GM20000 (cell line): ENCODE measurements around the gene CYTH2.

Experiments used
- DNase-seq: peaks from one replicate; pipeline ENCODE4 v3.0.0; 2012; ENCODE audit warnings: low spot score
- CTCF ChIP-seq: IDR thresholded peaks from 2 replicates; pipeline ENCODE4 v1.5.1; 2012; ENCODE audit warnings: mild to moderate bottlenecking, control low read depth; ENCODE audit errors: extremely low read depth, missing control alignments

The CYTH2 gene

GRCh38 chr19:48499316-48500090 lies 30.3 kb downstream of the CYTH2 start:
- no peak for DNase-seq
- no peak for TF ChIP-seq CTCF

GRCh38 chr19:48500830-48501493 lies 31.8 kb downstream of the CYTH2 start:
- no peak for DNase-seq
- TF ChIP-seq CTCF = no peak

- no peak for TF ChIP-seq CTCF
- DNase-seq = peak; percentile 83
Observed at GRCh38 chr19:48501494-48502349, 32.6 kb downstream of the CYTH2 start.

GRCh38 chr19:48502350-48503018 lies 33.3 kb downstream of the CYTH2 start:
- no peak for DNase-seq
- no peak for TF ChIP-seq CTCF

- TF ChIP-seq CTCF = no peak
- peak; percentile 74 for DNase-seq
Observed at GRCh38 chr19:48506138-48506733, 37.1 kb downstream of the CYTH2 start.

- TF ChIP-seq CTCF = no peak
- no peak for DNase-seq
Observed at GRCh38 chr19:48507911-48508439, 38.8 kb downstream of the CYTH2 start.
